Prostate gland (tissue), 2 donors: ENCODE results near the gene OSBP2. TPM values are rescaled to one million over a fixed set of nuclear protein-coding genes. Genes with fewer than 3 reads are reported as not detected.

Experiments used
- DNase-seq: peaks from one replicate; pipeline ENCODE4 v3.0.0-alpha.2; 2019; ENCODE audit warnings: low spot score
- H3K27ac ChIP-seq, 2 donors: fragments of 200-600 bp; sonication (generic); 2 replicates each; pipeline ENCODE4 v1.5.1; 2017 to 2019
- H3K27me3 ChIP-seq: fragments of 200-600 bp; sonication (generic); replicated peaks from 2 replicates; pipeline ENCODE4 v1.5.1; 2019; ENCODE audit not compliant: insufficient read depth
- H3K36me3 ChIP-seq, 2 donors: fragments of 200-600 bp; sonication (generic); 1 replicate in 1 of 2; 2 replicates in 1 of 2; pipeline versions ENCODE4 v1.5.1 to v1.8.1; 2017 to 2019
- H3K4me1 ChIP-seq: fragments of 200-600 bp; sonication (generic); replicated peaks from 2 replicates; pipeline ENCODE4 v1.5.1; 2019
- H3K4me3 ChIP-seq, 2 donors: fragments of 200-600 bp; sonication (generic); 2 replicates each; pipeline ENCODE4 v1.5.1; 2017 to 2019
- H3K9me3 ChIP-seq: fragments of 200-600 bp; sonication (generic); 2 replicates; pipeline ENCODE4 v1.5.1; 2017
- CTCF ChIP-seq, 4 experiments: fragments of 200-600 bp in 2 of 4; fragments of 450-650 bp in 2 of 4; sonication (generic) in 2 of 4; IDR thresholded peaks; 1 replicate in 3 of 4; 2 replicates in 1 of 4; pipeline ENCODE4 v1.5.1; 2016 to 2019; ENCODE audit warnings: antibody characterized with exemption in 4 of 4, mild to moderate bottlenecking in 2 of 4, moderate library complexity in 2 of 4
- POLR2A ChIP-seq: fragments of 450-650 bp; IDR thresholded peaks from one replicate; pipeline ENCODE4 v1.6.1; 2016; ENCODE audit warnings: antibody characterized with exemption, mild to moderate bottlenecking
- POLR2AphosphoS5 ChIP-seq: sonication (generic); formaldehyde crosslinking; IDR thresholded peaks from one replicate; pipeline ENCODE4 v1.6.1; 2017; ENCODE audit warnings: antibody characterized with exemption
- WGBS: methylation state at CpG from one replicate; pipeline ENCODE4 v1.1.5; 2018; 5-methylcytosine and 5-hydroxymethylcytosine counted together
- intact Hi-C: fragments of 100-400 bp; cut with DNase I; formaldehyde crosslinking; loops from one replicate; pipeline ENCODE4 v1.14.2; 2022
- total RNA-seq, 2 donors: library from RNA; depleted of rRNA; stranded (reverse); fragments of >200 nt; gene quantifications; one replicate each; pipeline ENCODE4 v1.1.0, GENCODE V29; 2016

Gene OSBP2
- total RNA-seq, 2 donors from 2014 or later: 4.5 to 16.2 TPM

- TF ChIP-seq POLR2A (no peak), CTCF (IDR thresholded peaks at IDR 0.05) (no peak), POLR2AphosphoS5 (no peak)
- Histone ChIP-seq H3K27ac (no peak overlapping the region), H3K4me1 (no peaks in the 10 kb centered on the region), H3K27me3 (no peaks in the 10 kb centered on the region), H3K9me3 (no peaks in the 10 kb centered on the region), H3K36me3 (no peaks in the 10 kb centered on the region), H3K4me3 (no peak overlapping the region)
- intact Hi-C loops: no loop called here
- WGBS: 73% methylated on average over 4 of the region's 4 CpGs
- DNase-seq: no peak
These were observed 161.2 kb downstream of the OSBP2 start for GRCh38 chr22:30855677-30856518.

DNA sequence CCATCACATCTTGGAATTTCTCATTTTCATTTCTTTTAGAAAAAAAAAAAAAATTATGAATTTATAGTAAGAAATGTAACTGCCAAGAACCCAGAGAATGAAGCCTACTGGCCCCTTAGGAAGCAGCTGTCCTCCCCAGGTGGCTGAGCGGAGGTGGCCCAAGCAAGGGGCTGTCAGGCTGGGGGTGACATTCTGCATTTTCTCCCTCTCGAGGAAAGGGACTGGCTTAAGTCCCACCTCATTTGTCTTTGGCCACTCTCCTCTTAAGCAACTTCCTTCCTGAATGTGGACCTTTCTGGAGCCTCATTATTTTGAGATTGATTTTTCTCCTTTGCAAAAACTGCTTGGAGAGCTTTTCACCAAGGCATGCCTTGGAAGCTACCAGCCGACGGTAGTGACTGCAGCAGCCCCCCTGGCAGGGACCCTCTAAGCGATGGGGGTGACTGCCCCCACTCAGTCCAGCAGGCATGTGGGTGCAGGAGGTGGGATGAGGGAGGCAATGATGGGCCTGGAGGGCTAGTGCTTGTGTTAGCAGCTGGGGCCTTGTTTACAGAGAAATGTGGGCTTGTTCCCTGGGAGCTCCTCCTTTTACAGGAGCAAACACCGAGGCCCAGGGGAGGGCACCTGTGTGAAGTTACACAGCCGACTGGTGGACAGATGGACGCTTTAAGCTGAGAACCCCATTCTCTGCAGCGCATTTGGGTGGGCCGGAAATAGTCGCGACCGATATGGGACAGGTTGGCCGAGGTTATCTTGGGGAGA is 162.2 kb downstream of the OSBP2 start:
- intact Hi-C loops: no loop called here
- Histone ChIP-seq H3K4me3 (no peak overlapping the region), H3K4me1 (no peaks in the 10 kb centered on the region), H3K9me3 (no peaks in the 10 kb centered on the region), H3K27ac (no peak overlapping the region), H3K27me3 (no peaks in the 10 kb centered on the region), H3K36me3 (no peaks in the 10 kb centered on the region)
- TF ChIP-seq POLR2AphosphoS5 (no peak), CTCF (IDR thresholded peaks at IDR 0.05) (no peak), POLR2A (no peak)
- WGBS: 73% methylated on average over 14 of the region's 14 CpGs
- DNase-seq: no peak

GRCh38 chr22:30857791-30858190 is 163.1 kb downstream of the OSBP2 start:
- no peaks in the 10 kb centered on the region for H3K36me3 ChIP-seq
- H3K27me3 ChIP-seq: no peaks in the 10 kb centered on the region
- H3K9me3 ChIP-seq: no peaks in the 10 kb centered on the region
- DNase-seq: no peak
- no peak overlapping the region for H3K27ac ChIP-seq
- TF ChIP-seq POLR2A (no peak), POLR2AphosphoS5 (no peak), CTCF (IDR thresholded peaks at IDR 0.05) (no peak)
- WGBS: 90% methylated on average over 13 of the region's 13 CpGs
- no peak overlapping the region for H3K4me3 ChIP-seq
- intact Hi-C loops: no loop called here
- no peaks in the 10 kb centered on the region for H3K4me1 ChIP-seq

DNA sequence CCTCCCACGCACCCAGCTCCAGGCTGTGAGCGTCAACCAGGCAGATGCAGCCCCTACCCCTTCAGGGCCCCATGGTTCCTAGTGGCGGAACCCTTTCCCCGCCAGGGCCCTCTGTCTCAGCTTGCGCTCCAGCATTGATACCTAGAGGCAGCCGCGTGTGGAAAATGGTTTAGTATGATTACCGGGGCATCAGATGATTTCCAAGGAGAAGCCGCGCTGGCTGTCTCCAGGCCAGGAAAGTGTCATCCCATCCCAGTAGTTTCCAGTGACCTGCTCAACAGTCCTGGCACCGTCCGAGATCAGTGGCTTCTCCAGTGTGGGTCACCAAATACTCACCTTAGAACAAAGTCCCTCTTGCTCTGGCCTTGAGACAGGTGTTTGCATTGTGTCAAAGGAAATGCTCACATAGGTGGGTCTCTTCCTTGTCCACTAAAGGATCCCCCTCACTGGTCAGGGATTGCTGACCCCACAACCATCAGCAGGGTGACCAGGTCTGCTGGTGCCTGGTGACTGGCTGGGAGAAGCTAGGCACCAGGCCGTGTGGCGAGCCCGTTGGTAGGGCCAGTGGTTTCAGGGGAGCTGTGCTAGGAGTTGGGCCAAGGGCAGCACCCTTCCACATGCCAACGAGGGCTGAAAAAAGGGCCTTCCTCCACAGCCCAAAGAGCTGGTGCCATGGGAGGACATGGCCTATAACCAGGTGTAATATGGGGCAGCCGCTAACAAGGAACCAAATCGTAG is 164.5 kb downstream of the OSBP2 start:
- Histone ChIP-seq H3K27me3 (no peaks in the 10 kb centered on the region), H3K4me1 (no peaks in the 10 kb centered on the region), H3K36me3 (no peaks in the 10 kb centered on the region), H3K9me3 (no peaks in the 10 kb centered on the region), H3K27ac (no peak overlapping the region), H3K4me3 (no peak overlapping the region)
- DNase-seq: no peak
- WGBS: 93% methylated on average over 18 of the region's 18 CpGs
- intact Hi-C loops: no loop called here
- TF ChIP-seq POLR2AphosphoS5 (no peak), CTCF (IDR thresholded peaks at IDR 0.05) (no peak), POLR2A (no peak)
